22Rv1 (cell line): ENCODE data around the gene FHAD1.

Experiments used
- ZFX ChIP-seq: fragments of 450-650 bp; IDR thresholded peaks from 2 replicates; pipeline ENCODE4 v1.6.1; 2017; ENCODE audit warnings: antibody characterized with exemption, borderline replicate concordance
- TF ChIP-seq, protein P1 (sequence below): fragments of 450-650 bp; IDR thresholded peaks from 2 replicates; pipeline ENCODE4 v1.5.1; 2017; ENCODE audit warnings: mild to moderate bottlenecking

DNA sequence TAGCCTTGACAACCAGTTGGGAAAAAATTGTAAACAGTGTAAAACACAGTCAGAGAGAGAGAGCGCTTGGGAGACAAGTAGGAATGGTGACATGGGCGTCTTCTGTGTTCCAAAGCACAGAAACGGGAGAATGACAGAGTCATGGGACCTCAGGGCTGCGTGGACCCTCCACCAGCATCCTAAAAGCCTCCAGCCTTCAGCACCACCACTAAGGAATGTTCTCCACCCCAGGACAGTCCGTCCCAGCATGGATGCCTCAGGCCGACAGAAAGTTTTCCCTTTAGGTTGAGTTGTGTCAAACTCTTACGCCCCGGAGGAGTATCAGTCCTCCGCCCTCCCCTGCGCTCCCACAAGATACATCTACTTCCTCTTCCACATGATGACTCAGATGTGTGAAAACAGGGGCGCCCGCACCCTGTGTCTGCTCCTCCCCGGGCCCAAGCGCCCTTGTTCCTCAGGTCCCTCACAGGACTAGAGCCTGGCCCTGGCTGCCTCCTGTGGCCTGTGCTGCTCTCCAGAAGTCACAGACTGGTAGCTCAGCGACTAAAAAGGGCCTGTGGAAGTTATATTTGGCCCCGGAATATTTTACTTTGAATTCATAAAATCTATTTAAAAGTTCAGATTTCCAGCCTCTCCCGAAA lies 98.8 kb downstream of the FHAD1 start:
- TF ChIP-seq, protein P1, sequence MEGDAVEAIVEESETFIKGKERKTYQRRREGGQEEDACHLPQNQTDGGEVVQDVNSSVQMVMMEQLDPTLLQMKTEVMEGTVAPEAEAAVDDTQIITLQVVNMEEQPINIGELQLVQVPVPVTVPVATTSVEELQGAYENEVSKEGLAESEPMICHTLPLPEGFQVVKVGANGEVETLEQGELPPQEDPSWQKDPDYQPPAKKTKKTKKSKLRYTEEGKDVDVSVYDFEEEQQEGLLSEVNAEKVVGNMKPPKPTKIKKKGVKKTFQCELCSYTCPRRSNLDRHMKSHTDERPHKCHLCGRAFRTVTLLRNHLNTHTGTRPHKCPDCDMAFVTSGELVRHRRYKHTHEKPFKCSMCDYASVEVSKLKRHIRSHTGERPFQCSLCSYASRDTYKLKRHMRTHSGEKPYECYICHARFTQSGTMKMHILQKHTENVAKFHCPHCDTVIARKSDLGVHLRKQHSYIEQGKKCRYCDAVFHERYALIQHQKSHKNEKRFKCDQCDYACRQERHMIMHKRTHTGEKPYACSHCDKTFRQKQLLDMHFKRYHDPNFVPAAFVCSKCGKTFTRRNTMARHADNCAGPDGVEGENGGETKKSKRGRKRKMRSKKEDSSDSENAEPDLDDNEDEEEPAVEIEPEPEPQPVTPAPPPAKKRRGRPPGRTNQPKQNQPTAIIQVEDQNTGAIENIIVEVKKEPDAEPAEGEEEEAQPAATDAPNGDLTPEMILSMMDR = no peak
- TF ChIP-seq ZFX = no peak
